HEK293 (cell line): ENCODE results near the gene COBL.

Experiments
- GLIS1 ChIP-seq: fragments of 450-650 bp; formaldehyde crosslinking; IDR thresholded peaks from 2 replicates; pipeline ENCODE4 v1.5.1; 2016; ENCODE audit warnings: missing biosample characterization, missing genetic modification characterization
- INSM2 ChIP-seq: fragments of 450-650 bp; formaldehyde crosslinking; IDR thresholded peaks from 2 replicates; pipeline ENCODE4 v1.5.1; 2016; ENCODE audit warnings: missing biosample characterization, missing genetic modification characterization
- KLF10 ChIP-seq: fragments of 450-650 bp; IDR thresholded peaks from 2 replicates; pipeline ENCODE4 v1.5.1; 2018; ENCODE audit warnings: missing biosample characterization, mild to moderate bottlenecking, missing genetic modification characterization
- KLF16 ChIP-seq: fragments of 450-650 bp; formaldehyde crosslinking; IDR thresholded peaks from 2 replicates; pipeline ENCODE4 v1.5.1; 2017; ENCODE audit warnings: missing biosample characterization, missing genetic modification characterization
- PATZ1 ChIP-seq: fragments of 450-650 bp; formaldehyde crosslinking; IDR thresholded peaks from 2 replicates; pipeline ENCODE4 v1.5.1; 2016; ENCODE audit warnings: missing biosample characterization, missing genetic modification characterization
- PRDM10 ChIP-seq: fragments of 450-650 bp; formaldehyde crosslinking; IDR thresholded peaks from 2 replicates; pipeline ENCODE4 v1.5.1; 2016; ENCODE audit warnings: missing biosample characterization, missing genetic modification characterization
- SP2 ChIP-seq: fragments of 450-650 bp; formaldehyde crosslinking; IDR thresholded peaks from 2 replicates; pipeline ENCODE4 v1.5.1; 2016; ENCODE audit warnings: missing biosample characterization, missing genetic modification characterization
- SP7 ChIP-seq: fragments of 450-650 bp; formaldehyde crosslinking; IDR thresholded peaks from 2 replicates; pipeline ENCODE4 v1.5.1; 2016; ENCODE audit warnings: missing biosample characterization, missing genetic modification characterization
- WT1 ChIP-seq: fragments of 450-650 bp; formaldehyde crosslinking; IDR thresholded peaks from 2 replicates; pipeline ENCODE4 v1.5.1; 2016; ENCODE audit warnings: missing biosample characterization, missing genetic modification characterization
- ZBTB1 ChIP-seq: fragments of 450-650 bp; formaldehyde crosslinking; IDR thresholded peaks from 2 replicates; pipeline ENCODE4 v1.5.1; 2016; ENCODE audit warnings: missing biosample characterization, missing genetic modification characterization
- ZBTB21 ChIP-seq: fragments of 450-650 bp; formaldehyde crosslinking; IDR thresholded peaks from 2 replicates; pipeline ENCODE4 v1.5.1; 2017; ENCODE audit warnings: missing biosample characterization, missing genetic modification characterization
- ZBTB6 ChIP-seq: fragments of 450-650 bp; formaldehyde crosslinking; IDR thresholded peaks from 2 replicates; pipeline ENCODE4 v1.5.1; 2017; ENCODE audit warnings: missing biosample characterization, missing genetic modification characterization
- ZNF18 ChIP-seq: fragments of 450-650 bp; formaldehyde crosslinking; IDR thresholded peaks from 2 replicates; pipeline ENCODE4 v1.5.1; 2016; ENCODE audit warnings: missing biosample characterization, missing genetic modification characterization
- ZNF184 ChIP-seq: fragments of 450-650 bp; IDR thresholded peaks from 2 replicates; pipeline ENCODE4 v1.5.1; 2018; ENCODE audit warnings: missing biosample characterization, mild to moderate bottlenecking, missing genetic modification characterization
- ZNF2 ChIP-seq: fragments of 450-650 bp; formaldehyde crosslinking; IDR thresholded peaks from 2 replicates; pipeline ENCODE4 v1.5.1; 2016; ENCODE audit warnings: missing biosample characterization, missing genetic modification characterization
- ZNF280C ChIP-seq: fragments of 450-650 bp; formaldehyde crosslinking; IDR thresholded peaks from 2 replicates; pipeline ENCODE4 v1.5.1; 2016; ENCODE audit warnings: missing biosample characterization, missing genetic modification characterization
- ZNF292 ChIP-seq: fragments of 450-650 bp; formaldehyde crosslinking; IDR thresholded peaks from 2 replicates; pipeline ENCODE4 v1.5.1; 2016; ENCODE audit warnings: low read depth, missing biosample characterization, missing genetic modification characterization, borderline replicate concordance
- ZNF311 ChIP-seq: fragments of 450-650 bp; formaldehyde crosslinking; IDR thresholded peaks from 2 replicates; pipeline ENCODE4 v1.5.1; 2017; ENCODE audit warnings: missing biosample characterization, missing genetic modification characterization, borderline replicate concordance
- ZNF324 ChIP-seq: fragments of 450-650 bp; formaldehyde crosslinking; IDR thresholded peaks from 2 replicates; pipeline ENCODE4 v1.5.1; 2016; ENCODE audit warnings: missing biosample characterization, missing genetic modification characterization
- ZNF585B ChIP-seq: fragments of 450-650 bp; formaldehyde crosslinking; IDR thresholded peaks from 2 replicates; pipeline ENCODE4 v1.5.1; 2016; ENCODE audit warnings: missing biosample characterization, missing genetic modification characterization
- ZNF639 ChIP-seq: fragments of 450-650 bp; formaldehyde crosslinking; IDR thresholded peaks from 2 replicates; pipeline ENCODE4 v1.5.1; 2016; ENCODE audit warnings: missing biosample characterization, missing genetic modification characterization
- ZNF645 ChIP-seq: fragments of 450-650 bp; formaldehyde crosslinking; IDR thresholded peaks from 2 replicates; pipeline ENCODE4; 2016; ENCODE audit warnings: missing biosample characterization, missing genetic modification characterization
- ZNF660 ChIP-seq: fragments of 450-650 bp; IDR thresholded peaks from 2 replicates; pipeline ENCODE4 v1.5.1; 2018; ENCODE audit warnings: missing biosample characterization, mild to moderate bottlenecking, missing genetic modification characterization
- ZNF785 ChIP-seq: fragments of 450-650 bp; formaldehyde crosslinking; IDR thresholded peaks from 2 replicates; pipeline ENCODE4 v1.5.1; 2016; ENCODE audit warnings: missing biosample characterization, missing genetic modification characterization
- ZXDB ChIP-seq: fragments of 450-650 bp; formaldehyde crosslinking; IDR thresholded peaks from 2 replicates; pipeline ENCODE4 v1.5.1; 2016; ENCODE audit warnings: missing biosample characterization, missing genetic modification characterization

COBL gene

GRCh38 chr7:51162724-51163329, 153.8 kb downstream of the COBL start (continued):
- no peak for TF ChIP-seq PRDM10
- peak; percentile 56; the same call in 1 of the 2 replicates for TF ChIP-seq ZNF2 (tag by site-specific recombination)
- TF ChIP-seq ZNF292 (tag by site-specific recombination), result no peak
- no peak for TF ChIP-seq ZNF645 (tag by site-specific recombination)
- no peak for TF ChIP-seq ZBTB6
- TF ChIP-seq GLIS1 (tag by site-specific recombination), result no peak
- TF ChIP-seq SP7, result 0 out of 2 replicates have a peak, but pooled peaks have one; percentile 19
- no peak for TF ChIP-seq ZNF184
- no peak for TF ChIP-seq INSM2
- no peak for TF ChIP-seq ZXDB
- TF ChIP-seq ZNF585B (tag by site-specific recombination), result no peak
- no peak for TF ChIP-seq KLF10 (tag by site-specific recombination)
- no peak for TF ChIP-seq ZBTB21 (tag by site-specific recombination)
- no peak for TF ChIP-seq ZBTB1
- no peak for TF ChIP-seq KLF16 (tag by site-specific recombination)
- TF ChIP-seq ZNF18, result no peak
- TF ChIP-seq ZNF280C, result no peak
- TF ChIP-seq ZNF785 (tag by site-specific recombination), result no peak
- no peak for TF ChIP-seq ZNF311 (tag by site-specific recombination)
- TF ChIP-seq PATZ1 (tag by site-specific recombination), result no peak
- no peak for TF ChIP-seq ZNF324 (tag by site-specific recombination)
- no peak for TF ChIP-seq SP2 (tag by site-specific recombination)
- TF ChIP-seq WT1, result no peak
- no peak for TF ChIP-seq ZNF639 (tag by site-specific recombination)
- no peak for TF ChIP-seq ZNF660 (tag by site-specific recombination)
